ENCODE measurements around the gene DIAPH2. TPM values are rescaled to one million over a fixed set of nuclear protein-coding genes. Genes with fewer than 3 reads are reported as not detected.

The DIAPH2 gene
- total RNA-seq, 1 donor from 2014 or later, result 18.9 TPM

- Mint-ChIP-seq H3K36me3 (no peaks in the 10 kb centered on the region), H3K27me3 (no peaks in the 10 kb centered on the region), H3K4me3 (no peak within 1 kb of the TSS), H3K4me1 (ENCODE audit: unreplicated experiment) (peaks cover 6% of the 10 kb centered on the region), H3K9me3 (no peaks in the 10 kb centered on the region), H3K27ac (no peak within 1 kb of the TSS)
- no peak for DNase-seq (ENCODE audit: extremely low spot score, unreplicated experiment)
- no peak for TF ChIP-seq CTCF (conservative IDR thresholded peaks at IDR 0.05)
Observed at GRCh38 chrX:96883608-96884007, 199.0 kb downstream of the DIAPH2 start, which contains the start of gene RPA4. Gene RPA4, plus strand, starts transcription at chrX:96883908. Its CDS starts 403 bp downstream, at chrX:96884311.

- no peak for TF ChIP-seq CTCF (conservative IDR thresholded peaks at IDR 0.05)
- no peak overlapping the region for H3K27ac Mint-ChIP-seq
- no peaks in the 10 kb centered on the region for H3K9me3 Mint-ChIP-seq
- DNase-seq (ENCODE audit: extremely low spot score, unreplicated experiment), result no peak
- H3K27me3 Mint-ChIP-seq, result no peaks in the 10 kb centered on the region
- H3K4me3 Mint-ChIP-seq, result no peak overlapping the region
- H3K36me3 Mint-ChIP-seq, result no peaks in the 10 kb centered on the region
- peaks cover 6% of the 10 kb centered on the region for H3K4me1 Mint-ChIP-seq (ENCODE audit: unreplicated experiment)
Observed at GRCh38 chrX:96884027-96884426, 199.4 kb downstream of the DIAPH2 start.

GRCh38 chrX:96889726-96890125 lies 205.1 kb downstream of the DIAPH2 start:
- Mint-ChIP-seq H3K4me3 (no peak overlapping the region), H3K4me1 (ENCODE audit: unreplicated experiment) (peaks cover 5% of the 10 kb centered on the region), H3K36me3 (no peaks in the 10 kb centered on the region), H3K27me3 (no peaks in the 10 kb centered on the region), H3K27ac (no peak overlapping the region), H3K9me3 (no peaks in the 10 kb centered on the region)
- DNase-seq (ENCODE audit: extremely low spot score, unreplicated experiment), result no peak
- no peak for TF ChIP-seq CTCF (conservative IDR thresholded peaks at IDR 0.05)

GRCh38 chrX:96906741-96907140 lies 222.1 kb downstream of the DIAPH2 start:
- H3K4me3 Mint-ChIP-seq, result no peak overlapping the region
- H3K27ac Mint-ChIP-seq, result no peak overlapping the region
- H3K9me3 Mint-ChIP-seq, result no peaks in the 10 kb centered on the region
- DNase-seq (ENCODE audit: extremely low spot score, unreplicated experiment), result no peak
- TF ChIP-seq CTCF (conservative IDR thresholded peaks at IDR 0.05), result no peak
- H3K36me3 Mint-ChIP-seq, result no peaks in the 10 kb centered on the region
- no peaks in the 10 kb centered on the region for H3K4me1 Mint-ChIP-seq (ENCODE audit: unreplicated experiment)
- no peaks in the 10 kb centered on the region for H3K27me3 Mint-ChIP-seq

GRCh38 chrX:96907516-96908272 lies 223.1 kb downstream of the DIAPH2 start:
- no peaks in the 10 kb centered on the region for H3K36me3 Mint-ChIP-seq
- DNase-seq (ENCODE audit: extremely low spot score, unreplicated experiment), result no peak
- no peak overlapping the region for H3K27ac Mint-ChIP-seq
- H3K4me3 Mint-ChIP-seq, result no peak overlapping the region
- H3K9me3 Mint-ChIP-seq, result no peaks in the 10 kb centered on the region
- H3K27me3 Mint-ChIP-seq, result no peaks in the 10 kb centered on the region
- no peaks in the 10 kb centered on the region for H3K4me1 Mint-ChIP-seq (ENCODE audit: unreplicated experiment)
- TF ChIP-seq CTCF (conservative IDR thresholded peaks at IDR 0.05), result no peak

All from type B pancreatic cell (in vitro differentiated cells).